ENCODE measurements around the gene MTHFSD. TPM values are rescaled to one million over a fixed set of nuclear protein-coding genes. Genes with fewer than 3 reads are reported as not detected.

MTHFSD gene
- total RNA-seq, 1 donor from 2014 or later, result 12.5 TPM

GRCh38 chr16:86503830-86504229 lies 51.2 kb downstream of the MTHFSD start:
- Histone ChIP-seq H3K9ac (ENCODE audit: low read depth in 1 of 3, low read length in 3 of 3) (no peak overlapping the region), H3K27me3 (ENCODE audit: control insufficient read depth in 3 of 3, insufficient read depth in 3 of 3, low read length in 3 of 3) (peaks cover 94 to 97% (median 96%) of the 10 kb centered on the region in 3 donors), H3K27ac (ENCODE audit: low read depth, low read length) (no peak overlapping the region), H3K4me3 (ENCODE audit: low read length in 3 of 3) (no peak overlapping the region), H3K4me1 (ENCODE audit: control insufficient read depth in 3 of 3, insufficient read depth in 3 of 3, low read length in 3 of 3) (peaks cover 0 to 24% (median 18%) of the 10 kb centered on the region in 3 donors), H3K36me3 (ENCODE audit: control insufficient read depth in 3 of 3, insufficient read depth in 3 of 3, low read length in 3 of 3) (no peaks in the 10 kb centered on the region), H3K9me3 (ENCODE audit: control insufficient read depth in 3 of 3, low read length in 3 of 3) (peaks cover 0 to 2% (median 0%) of the 10 kb centered on the region in 3 donors)

GRCh38 chr16:86502856-86503748 lies 51.9 kb downstream of the MTHFSD start:
- H3K36me3 ChIP-seq (ENCODE audit: control insufficient read depth in 3 of 3, insufficient read depth in 3 of 3, low read length in 3 of 3), result no peaks in the 10 kb centered on the region
- peaks cover 94 to 96% (median 96%) of the 10 kb centered on the region in 3 donors for H3K27me3 ChIP-seq (ENCODE audit: control insufficient read depth in 3 of 3, insufficient read depth in 3 of 3, low read length in 3 of 3)
- H3K27ac ChIP-seq (ENCODE audit: low read depth, low read length), result no peak overlapping the region
- no peak overlapping the region for H3K4me3 ChIP-seq (ENCODE audit: low read length in 3 of 3)
- peaks cover 0 to 21% (median 12%) of the 10 kb centered on the region in 3 donors for H3K4me1 ChIP-seq (ENCODE audit: control insufficient read depth in 3 of 3, insufficient read depth in 3 of 3, low read length in 3 of 3)
- H3K9ac ChIP-seq (ENCODE audit: low read depth in 1 of 3, low read length in 3 of 3), result no peak overlapping the region
- H3K9me3 ChIP-seq (ENCODE audit: control insufficient read depth in 3 of 3, low read length in 3 of 3), result peaks cover 0 to 2% (median 0%) of the 10 kb centered on the region in 3 donors

GRCh38 chr16:86501989-86502855 lies 52.8 kb downstream of the MTHFSD start:
- Histone ChIP-seq H3K4me1 (ENCODE audit: control insufficient read depth in 3 of 3, insufficient read depth in 3 of 3, low read length in 3 of 3) (peaks cover 0 to 14% (median 5%) of the 10 kb centered on the region in 3 donors), H3K9me3 (ENCODE audit: control insufficient read depth in 3 of 3, low read length in 3 of 3) (peaks cover 0 to 2% (median 0%) of the 10 kb centered on the region in 3 donors), H3K9ac (ENCODE audit: low read depth in 1 of 3, low read length in 3 of 3) (no peak overlapping the region), H3K27me3 (ENCODE audit: control insufficient read depth in 3 of 3, insufficient read depth in 3 of 3, low read length in 3 of 3) (peaks cover 87 to 90% (median 89%) of the 10 kb centered on the region in 3 donors), H3K4me3 (ENCODE audit: low read length in 3 of 3) (no peak overlapping the region), H3K27ac (ENCODE audit: low read depth, low read length) (no peak overlapping the region), H3K36me3 (ENCODE audit: control insufficient read depth in 3 of 3, insufficient read depth in 3 of 3, low read length in 3 of 3) (no peaks in the 10 kb centered on the region)

- peaks cover 87 to 89% (median 88%) of the 10 kb centered on the region in 3 donors for H3K27me3 ChIP-seq (ENCODE audit: control insufficient read depth in 3 of 3, insufficient read depth in 3 of 3, low read length in 3 of 3)
- peaks cover 0 to 2% (median 0%) of the 10 kb centered on the region in 3 donors for H3K9me3 ChIP-seq (ENCODE audit: control insufficient read depth in 3 of 3, low read length in 3 of 3)
- no peaks in the 10 kb centered on the region for H3K36me3 ChIP-seq (ENCODE audit: control insufficient read depth in 3 of 3, insufficient read depth in 3 of 3, low read length in 3 of 3)
- no peak overlapping the region for H3K27ac ChIP-seq (ENCODE audit: low read depth, low read length)
- H3K9ac ChIP-seq (ENCODE audit: low read depth in 1 of 3, low read length in 3 of 3), result no peak overlapping the region
- H3K4me3 ChIP-seq (ENCODE audit: low read length in 3 of 3), result no peak overlapping the region
- peaks cover 0 to 14% (median 12%) of the 10 kb centered on the region in 3 donors for H3K4me1 ChIP-seq (ENCODE audit: control insufficient read depth in 3 of 3, insufficient read depth in 3 of 3, low read length in 3 of 3)
Observed at GRCh38 chr16:86500708-86501510, 54.1 kb downstream of the MTHFSD start.

GRCh38 chr16:86499889-86500707 lies 54.9 kb downstream of the MTHFSD start:
- peaks cover 0 to 2% (median 0%) of the 10 kb centered on the region in 3 donors for H3K9me3 ChIP-seq (ENCODE audit: control insufficient read depth in 3 of 3, low read length in 3 of 3)
- H3K4me1 ChIP-seq (ENCODE audit: control insufficient read depth in 3 of 3, insufficient read depth in 3 of 3, low read length in 3 of 3), result peaks cover 0 to 10% (median 9%) of the 10 kb centered on the region in 3 donors
- no peak overlapping the region for H3K27ac ChIP-seq (ENCODE audit: low read depth, low read length)
- no peak overlapping the region for H3K9ac ChIP-seq (ENCODE audit: low read depth in 1 of 3, low read length in 3 of 3)
- H3K27me3 ChIP-seq (ENCODE audit: control insufficient read depth in 3 of 3, insufficient read depth in 3 of 3, low read length in 3 of 3), result peaks cover 89 to 92% (median 92%) of the 10 kb centered on the region in 3 donors
- no peaks in the 10 kb centered on the region for H3K36me3 ChIP-seq (ENCODE audit: control insufficient read depth in 3 of 3, insufficient read depth in 3 of 3, low read length in 3 of 3)
- H3K4me3 ChIP-seq (ENCODE audit: low read length in 3 of 3), result no peak overlapping the region

DNA sequence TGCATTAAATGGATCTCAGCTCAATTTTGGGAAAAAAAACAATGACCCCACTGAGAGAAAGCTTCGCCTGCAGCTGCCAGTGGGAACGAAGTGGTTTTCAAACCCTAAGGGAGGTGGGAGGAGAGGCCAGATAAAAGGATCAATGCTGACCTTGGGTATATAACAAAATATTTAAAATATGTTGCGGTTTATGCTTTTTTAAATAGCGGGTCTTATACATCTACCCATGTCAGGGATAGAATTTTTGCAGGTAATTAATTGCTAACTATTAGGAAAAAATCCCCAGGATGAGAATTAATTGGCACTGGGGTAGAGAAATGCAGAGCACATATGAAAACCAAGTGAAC lies 55.6 kb downstream of the MTHFSD start:
- Histone ChIP-seq H3K9ac (ENCODE audit: low read depth in 1 of 3, low read length in 3 of 3) (no peak overlapping the region), H3K36me3 (ENCODE audit: control insufficient read depth in 3 of 3, insufficient read depth in 3 of 3, low read length in 3 of 3) (no peaks in the 10 kb centered on the region), H3K9me3 (ENCODE audit: control insufficient read depth in 3 of 3, low read length in 3 of 3) (no peaks in the 10 kb centered on the region), H3K27me3 (ENCODE audit: control insufficient read depth in 3 of 3, insufficient read depth in 3 of 3, low read length in 3 of 3) (peaks cover 89 to 92% (median 92%) of the 10 kb centered on the region in 3 donors), H3K27ac (ENCODE audit: low read depth, low read length) (no peak overlapping the region), H3K4me1 (ENCODE audit: control insufficient read depth in 3 of 3, insufficient read depth in 3 of 3, low read length in 3 of 3) (peaks cover 0 to 7% (median 6%) of the 10 kb centered on the region in 3 donors), H3K4me3 (ENCODE audit: low read length in 3 of 3) (no peak overlapping the region)

DNA sequence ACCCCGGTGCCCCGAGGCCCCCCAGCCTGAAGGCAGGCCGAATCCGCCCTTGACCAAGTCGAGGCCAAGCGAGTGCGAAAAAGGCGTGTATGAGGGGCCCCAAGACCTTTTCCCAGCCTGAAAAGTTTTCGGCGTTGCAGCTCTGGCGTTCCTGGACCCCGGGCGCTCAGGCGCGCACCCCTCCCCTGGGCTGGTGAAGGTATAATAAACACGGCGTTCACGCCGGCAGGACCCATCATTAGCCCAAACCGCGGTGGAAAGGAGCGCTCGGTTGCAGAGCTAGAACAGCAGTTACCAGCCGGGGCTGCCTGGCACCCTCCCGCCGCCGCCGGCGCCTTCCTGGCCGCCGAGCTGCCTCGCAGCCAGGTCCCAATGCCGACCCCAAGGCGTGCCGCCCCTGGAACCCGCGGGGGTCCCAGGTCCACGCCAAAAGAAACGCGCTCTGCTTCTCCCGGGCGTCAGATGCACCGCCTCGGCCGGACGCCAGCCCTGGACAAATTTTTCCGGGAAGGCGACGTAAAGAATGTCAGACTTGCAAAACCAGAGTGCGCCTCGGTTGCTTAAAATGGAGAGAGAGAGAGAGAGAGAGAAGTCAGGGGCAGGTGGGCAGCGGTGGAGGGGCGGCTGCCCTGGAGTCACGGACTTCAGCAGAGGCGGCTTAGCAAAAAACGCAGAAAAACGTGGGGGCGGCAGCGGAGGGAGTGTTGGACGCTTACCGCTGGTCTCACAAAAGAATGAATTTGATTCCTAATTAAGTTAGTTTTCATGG lies 56.2 kb downstream of the MTHFSD start:
- H3K4me3 ChIP-seq (ENCODE audit: low read length in 3 of 3), result no peak overlapping the region

DNA sequence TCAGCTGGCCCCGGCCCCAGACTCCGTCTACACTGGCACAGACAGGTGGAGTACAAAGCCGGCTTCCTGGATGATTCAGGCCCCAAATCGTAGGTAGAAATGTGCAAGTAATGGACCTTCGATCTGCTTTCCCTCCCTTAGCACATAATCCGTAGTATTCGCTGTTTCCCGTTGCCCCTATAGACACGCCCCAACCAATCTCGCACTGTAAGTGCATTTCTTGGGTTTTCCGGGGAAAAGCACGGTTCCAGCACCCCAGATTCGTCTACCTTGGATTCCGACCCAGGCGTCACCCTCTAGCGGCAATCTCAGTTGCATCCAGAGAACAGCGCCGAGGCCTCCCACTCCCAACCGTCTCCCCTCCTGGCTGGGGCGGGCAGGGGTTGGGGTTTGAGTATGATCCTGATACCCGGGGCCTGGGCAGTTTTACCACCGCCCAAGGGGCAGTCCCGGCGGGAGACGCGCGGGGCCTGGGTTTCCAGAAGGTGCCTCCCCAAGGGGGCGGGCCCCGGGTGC lies 56.8 kb downstream of the MTHFSD start:
- no peaks in the 10 kb centered on the region for H3K9me3 ChIP-seq (ENCODE audit: control insufficient read depth in 3 of 3, low read length in 3 of 3)
- peaks cover 90 to 92% (median 91%) of the 10 kb centered on the region in 3 donors for H3K27me3 ChIP-seq (ENCODE audit: control insufficient read depth in 3 of 3, insufficient read depth in 3 of 3, low read length in 3 of 3)
- H3K27ac ChIP-seq (ENCODE audit: low read depth, low read length), result no peak overlapping the region
- no peak overlapping the region for H3K4me3 ChIP-seq (ENCODE audit: low read length in 3 of 3)
- peaks cover 0 to 7% (median 3%) of the 10 kb centered on the region in 3 donors for H3K4me1 ChIP-seq (ENCODE audit: control insufficient read depth in 3 of 3, insufficient read depth in 3 of 3, low read length in 3 of 3)
- no peak overlapping the region for H3K9ac ChIP-seq (ENCODE audit: low read depth in 1 of 3, low read length in 3 of 3)
- H3K36me3 ChIP-seq (ENCODE audit: control insufficient read depth in 3 of 3, insufficient read depth in 3 of 3, low read length in 3 of 3), result no peaks in the 10 kb centered on the region

More for the DNA sequence above, 56.2 kb downstream of the MTHFSD start:
- no peaks in the 10 kb centered on the region for H3K9me3 ChIP-seq (ENCODE audit: control insufficient read depth in 3 of 3, low read length in 3 of 3)
- no peaks in the 10 kb centered on the region for H3K36me3 ChIP-seq (ENCODE audit: control insufficient read depth in 3 of 3, insufficient read depth in 3 of 3, low read length in 3 of 3)
- no peak overlapping the region for H3K9ac ChIP-seq (ENCODE audit: low read depth in 1 of 3, low read length in 3 of 3)
- H3K27me3 ChIP-seq (ENCODE audit: control insufficient read depth in 3 of 3, insufficient read depth in 3 of 3, low read length in 3 of 3), result peaks cover 89 to 92% (median 92%) of the 10 kb centered on the region in 3 donors
- no peak overlapping the region for H3K27ac ChIP-seq (ENCODE audit: low read depth, low read length)
- H3K4me1 ChIP-seq (ENCODE audit: control insufficient read depth in 3 of 3, insufficient read depth in 3 of 3, low read length in 3 of 3), result peaks cover 0 to 7% (median 3%) of the 10 kb centered on the region in 3 donors
